Medulla oblongata (tissue), 1 donor: ENCODE measurements around the gene NPAP1.
"Not testable (repeated sequence)": the region's sequence is repeated elsewhere in the genome, so short reads cannot be mapped to it uniquely, and the experiment has no call there.

Experiments used
- DNase-seq: peaks from one replicate; pipeline ENCODE4 v3.0.0-alpha.2; 2015; ENCODE audit errors: extremely low spot score

NPAP1 gene, protein sequence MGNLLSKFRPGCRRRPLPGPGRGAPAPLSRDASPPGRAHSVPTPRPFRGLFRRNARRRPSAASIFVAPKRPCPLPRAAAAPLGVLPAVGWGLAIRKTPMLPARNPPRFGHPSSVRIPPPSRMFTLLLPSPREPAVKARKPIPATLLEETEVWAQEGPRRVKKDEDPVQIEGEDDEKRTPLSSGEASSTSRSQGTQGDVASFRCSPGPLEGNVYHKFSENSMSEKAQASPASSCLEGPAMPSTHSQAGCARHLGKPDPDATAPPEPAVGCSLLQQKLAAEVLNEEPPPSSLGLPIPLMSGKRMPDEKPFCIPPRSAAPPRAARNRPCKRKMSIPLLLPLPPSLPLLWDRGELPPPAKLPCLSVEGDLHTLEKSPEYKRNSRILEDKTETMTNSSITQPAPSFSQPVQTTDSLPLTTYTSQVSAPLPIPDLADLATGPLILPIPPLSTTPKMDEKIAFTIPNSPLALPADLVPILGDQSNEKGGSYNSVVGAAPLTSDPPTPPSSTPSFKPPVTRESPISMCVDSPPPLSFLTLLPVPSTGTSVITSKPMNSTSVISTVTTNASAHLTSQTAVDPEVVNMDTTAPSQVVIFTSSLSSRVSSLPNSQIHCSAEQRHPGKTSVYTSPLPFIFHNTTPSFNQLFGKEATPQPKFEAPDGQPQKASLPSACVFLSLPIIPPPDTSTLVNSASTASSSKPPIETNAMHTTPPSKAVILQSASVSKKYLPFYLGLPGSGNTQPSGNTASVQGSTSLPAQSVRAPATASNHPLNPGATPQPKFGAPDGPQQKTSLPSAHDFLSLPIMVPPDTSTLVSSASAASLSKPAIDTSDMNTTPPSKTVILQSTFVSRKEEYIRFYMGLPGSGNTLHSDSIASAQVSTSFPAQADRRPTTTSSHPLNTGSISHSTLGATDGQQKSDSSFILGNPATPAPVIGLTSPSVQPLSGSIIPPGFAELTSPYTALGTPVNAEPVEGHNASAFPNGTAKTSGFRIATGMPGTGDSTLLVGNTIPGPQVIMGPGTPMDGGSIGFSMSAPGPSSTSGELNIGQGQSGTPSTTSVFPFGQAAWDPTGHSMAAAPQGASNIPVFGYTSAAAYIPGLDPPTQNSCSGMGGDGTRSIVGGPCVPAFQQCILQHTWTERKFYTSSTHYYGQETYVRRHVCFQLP

GRCh38 chr15:24675332-24676144, at the start of gene NPAP1:
TSS of gene NPAP1 (plus strand) at chr15:24675775. CDS start at chr15:24675868, 93 bp downstream.
- no peak for DNase-seq

- no peak for DNase-seq
Observed at GRCh38 chr15:24627443-24627842, 48.1 kb upstream of the NPAP1 start.

- no peak for DNase-seq
Observed at GRCh38 chr15:24633082-24633481, 42.5 kb upstream of the NPAP1 start.

DNA sequence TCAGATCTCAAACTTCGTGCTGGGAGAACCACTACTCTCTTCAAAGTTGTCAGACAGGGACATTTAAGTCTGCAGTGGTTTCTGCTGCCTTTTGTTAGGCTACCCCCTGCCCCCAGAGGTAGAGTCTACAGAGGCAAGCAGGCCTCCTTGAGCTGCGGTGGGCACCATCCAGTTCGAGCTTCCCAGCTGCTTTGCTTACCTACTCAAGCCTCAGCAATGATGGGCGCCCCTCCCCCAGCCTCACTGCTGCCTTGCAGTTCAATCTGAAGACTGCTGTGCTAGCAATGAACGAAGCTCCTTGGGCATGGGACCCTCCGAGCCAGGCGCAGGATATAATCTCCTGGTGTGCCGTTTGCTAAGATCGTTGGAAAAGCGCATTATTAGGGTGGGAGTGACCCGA, 36.2 kb upstream of the NPAP1 start:
- DNase-seq, result not testable (repeated sequence)

- no peak for DNase-seq
Observed at GRCh38 chr15:24645627-24646026, 29.9 kb upstream of the NPAP1 start.

DNA sequence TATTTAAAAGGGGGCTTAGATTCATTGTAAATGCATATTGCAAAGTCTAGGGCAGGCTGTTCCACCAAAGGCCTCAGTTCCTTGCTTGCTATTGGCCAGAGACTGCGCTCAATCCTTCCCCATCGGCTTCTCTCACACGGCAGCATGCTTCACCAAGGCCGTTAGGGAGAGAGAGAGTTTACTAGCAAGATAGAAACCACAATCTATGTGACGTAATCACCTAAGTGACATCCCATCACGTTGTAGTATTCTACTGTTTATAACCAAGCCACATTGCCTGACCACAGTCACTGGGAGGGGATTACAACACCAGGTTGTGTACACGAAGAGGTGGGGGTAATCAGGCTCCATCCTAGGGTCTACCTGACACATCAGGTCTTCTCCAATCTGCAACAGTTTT, 16.0 kb upstream of the NPAP1 start:
- DNase-seq, result no peak

GRCh38 chr15:24662991-24663390, 12.6 kb upstream of the NPAP1 start:
- no peak for DNase-seq

DNA sequence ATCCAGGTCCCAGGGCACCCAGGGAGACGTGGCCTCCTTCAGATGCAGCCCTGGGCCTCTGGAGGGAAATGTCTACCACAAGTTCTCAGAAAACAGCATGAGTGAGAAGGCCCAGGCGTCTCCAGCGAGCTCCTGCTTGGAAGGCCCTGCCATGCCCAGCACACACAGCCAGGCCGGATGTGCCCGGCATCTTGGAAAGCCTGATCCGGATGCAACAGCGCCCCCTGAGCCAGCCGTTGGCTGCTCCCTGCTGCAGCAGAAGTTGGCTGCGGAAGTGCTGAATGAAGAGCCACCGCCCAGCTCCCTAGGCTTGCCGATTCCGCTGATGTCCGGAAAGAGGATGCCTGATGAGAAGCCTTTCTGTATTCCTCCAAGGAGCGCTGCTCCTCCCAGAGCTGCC, 856 bp downstream of the NPAP1 start:
- DNase-seq, result no peak

- DNase-seq, result no peak
Observed at GRCh38 chr15:24678485-24678884, 2.9 kb downstream of the NPAP1 start.

DNA sequence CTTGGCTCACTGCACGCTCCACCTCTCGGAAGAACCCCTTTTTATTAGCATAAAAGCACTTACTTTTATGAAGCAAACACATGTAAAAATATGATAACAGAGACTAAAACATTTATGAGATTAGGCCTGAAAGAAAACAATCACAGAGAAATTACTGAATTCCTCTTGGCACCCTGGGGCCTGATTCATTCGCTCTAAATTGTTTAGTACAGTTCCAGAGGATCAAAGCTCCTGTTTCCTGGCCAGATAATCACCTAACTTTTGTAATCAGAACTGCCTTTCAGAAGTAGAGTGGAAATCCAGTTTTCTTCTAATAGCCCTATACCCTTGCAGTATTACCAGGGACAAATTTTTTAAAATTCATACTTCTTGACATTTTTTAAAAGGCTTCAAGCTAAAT, 6.4 kb downstream of the NPAP1 start:
- DNase-seq, result no peak

DNA sequence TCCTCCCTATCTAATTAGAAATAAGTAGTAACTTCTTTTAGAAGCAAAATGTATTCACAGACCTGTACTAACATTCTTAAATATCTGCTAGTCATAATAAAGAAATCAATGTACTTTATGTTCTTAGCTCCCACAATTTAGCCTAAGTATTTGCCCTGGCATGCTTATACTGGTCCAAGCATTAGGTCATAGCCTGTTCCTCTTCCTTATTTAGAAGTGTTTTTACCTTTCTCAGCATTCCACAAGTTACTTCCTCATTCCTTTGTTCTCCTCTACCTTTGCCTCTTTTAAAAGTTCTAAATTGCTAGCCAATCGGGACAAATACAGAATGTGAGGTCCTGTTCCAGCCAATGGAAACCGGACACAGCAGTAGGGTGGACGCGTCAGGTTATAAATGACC, 7.3 kb downstream of the NPAP1 start:
- DNase-seq, result not testable (repeated sequence)

- DNase-seq, result no peak
Observed at GRCh38 chr15:24683736-24684135, 8.2 kb downstream of the NPAP1 start.

- DNase-seq, result no peak
Observed at GRCh38 chr15:24684313-24684712, 8.7 kb downstream of the NPAP1 start.

- DNase-seq, result no peak
Observed at GRCh38 chr15:24696201-24696600, 20.6 kb downstream of the NPAP1 start.

DNA sequence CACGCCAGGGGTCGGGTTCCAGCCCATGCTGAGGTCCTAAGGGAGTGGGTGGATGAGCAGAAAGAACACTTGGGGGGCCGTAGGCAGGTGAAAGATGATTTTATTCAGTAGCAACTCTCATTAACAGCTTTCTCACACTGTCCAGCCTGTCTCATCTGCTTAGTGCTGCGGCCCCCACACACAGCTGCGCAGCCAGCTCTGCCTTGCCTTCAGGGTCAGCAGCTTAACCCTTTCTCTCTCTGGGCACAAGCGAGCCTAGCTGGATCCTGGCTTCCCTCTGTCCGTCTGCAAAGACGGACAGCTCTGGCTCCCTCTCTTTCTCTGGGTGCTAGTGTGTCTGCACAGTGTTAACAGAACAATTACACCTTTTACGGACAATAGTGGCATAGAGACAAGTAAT, 21.3 kb downstream of the NPAP1 start:
- no peak for DNase-seq

DNA sequence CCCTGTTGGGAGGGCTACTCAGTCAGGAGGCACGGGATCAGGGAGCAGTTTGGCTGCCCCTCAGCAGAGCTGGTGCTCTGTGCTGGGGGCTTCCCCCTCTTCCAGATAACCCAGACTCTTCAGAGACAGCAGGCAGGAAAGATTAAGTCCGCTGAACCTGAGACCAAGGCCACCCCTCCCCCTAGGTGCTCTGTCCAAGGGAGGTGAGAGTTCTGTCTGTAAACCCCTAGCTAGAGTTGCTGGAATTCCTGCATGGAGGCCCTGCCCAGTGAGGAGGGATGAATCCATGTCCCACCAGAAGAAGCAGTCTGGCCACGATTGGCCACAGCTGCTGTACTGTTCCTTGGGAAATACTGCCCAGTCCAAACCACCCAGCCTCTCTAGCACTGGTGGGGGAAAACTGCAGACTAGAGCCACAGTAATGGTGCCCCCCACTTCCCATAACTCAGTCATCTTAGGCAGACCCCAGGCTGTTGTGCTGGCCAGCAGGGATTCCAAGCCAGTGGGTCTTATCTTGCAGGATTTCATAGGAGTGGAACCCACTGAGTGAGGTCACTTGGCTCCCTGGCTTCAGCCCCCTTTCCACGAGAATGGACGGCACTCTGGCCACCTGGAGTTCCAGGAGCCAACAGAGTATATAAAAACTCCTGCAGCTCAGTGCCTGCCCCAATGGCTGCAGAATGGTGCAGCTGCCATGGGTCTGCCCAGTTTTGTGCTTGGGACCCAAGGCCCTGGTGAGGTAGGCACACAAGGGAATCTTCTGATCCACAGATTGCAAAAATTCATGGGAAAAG, 42.9 kb downstream of the NPAP1 start:
- no peak for DNase-seq

GRCh38 chr15:24729760-24730159, 54.2 kb downstream of the NPAP1 start:
- DNase-seq, result no peak
